Measurements from ENCODE around the gene C20orf204.
A peak's percentile ranks its signal among the peaks of the same experiment; 100 is the strongest.

DNA sequence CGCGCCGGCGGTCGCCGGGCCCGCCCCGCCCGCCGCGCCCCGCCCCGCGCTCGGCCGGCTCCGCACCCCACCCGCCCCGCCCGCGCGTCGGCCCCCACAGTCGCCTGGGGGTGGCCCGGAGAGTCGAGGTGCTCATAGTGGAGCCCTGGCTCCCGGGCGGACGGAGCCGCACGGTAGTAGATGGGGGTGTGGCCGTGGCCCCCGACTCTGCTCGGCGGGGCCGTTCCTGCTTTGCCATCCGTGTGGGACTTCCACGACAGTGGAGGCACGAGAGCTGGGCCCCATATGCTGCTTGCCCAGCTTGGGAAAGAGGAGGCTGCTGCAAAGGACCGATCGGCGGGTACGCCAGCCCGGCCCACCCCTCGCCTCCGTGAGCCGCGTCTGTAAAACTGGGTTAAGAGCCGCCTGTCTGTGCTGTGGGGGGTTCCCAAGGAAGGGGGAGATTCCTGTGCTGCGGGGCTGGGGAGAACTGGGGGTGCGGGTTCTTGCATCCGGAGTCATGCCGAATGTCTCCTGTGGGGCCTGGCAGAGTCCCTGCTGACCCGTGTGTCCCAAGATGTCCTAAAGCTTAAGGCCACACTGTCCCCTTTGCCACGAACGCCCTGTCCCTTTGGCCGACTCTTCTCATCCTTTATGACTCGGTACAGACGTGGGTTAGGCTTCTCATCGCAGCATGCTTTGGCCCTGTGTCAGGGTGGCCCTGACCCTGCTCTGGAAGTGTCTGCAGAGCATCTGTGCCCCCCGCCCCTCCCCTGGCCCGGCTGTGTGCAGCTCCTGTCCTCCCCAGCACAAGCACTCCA, 44.2 kb downstream of the C20orf204 start, which contains the start of gene OPRL1:
- TF ChIP-seq MYC (IDR thresholded peaks at IDR 0.05; ENCODE audit: low read depth, low read length) = no peak
- TF ChIP-seq, protein P1, sequence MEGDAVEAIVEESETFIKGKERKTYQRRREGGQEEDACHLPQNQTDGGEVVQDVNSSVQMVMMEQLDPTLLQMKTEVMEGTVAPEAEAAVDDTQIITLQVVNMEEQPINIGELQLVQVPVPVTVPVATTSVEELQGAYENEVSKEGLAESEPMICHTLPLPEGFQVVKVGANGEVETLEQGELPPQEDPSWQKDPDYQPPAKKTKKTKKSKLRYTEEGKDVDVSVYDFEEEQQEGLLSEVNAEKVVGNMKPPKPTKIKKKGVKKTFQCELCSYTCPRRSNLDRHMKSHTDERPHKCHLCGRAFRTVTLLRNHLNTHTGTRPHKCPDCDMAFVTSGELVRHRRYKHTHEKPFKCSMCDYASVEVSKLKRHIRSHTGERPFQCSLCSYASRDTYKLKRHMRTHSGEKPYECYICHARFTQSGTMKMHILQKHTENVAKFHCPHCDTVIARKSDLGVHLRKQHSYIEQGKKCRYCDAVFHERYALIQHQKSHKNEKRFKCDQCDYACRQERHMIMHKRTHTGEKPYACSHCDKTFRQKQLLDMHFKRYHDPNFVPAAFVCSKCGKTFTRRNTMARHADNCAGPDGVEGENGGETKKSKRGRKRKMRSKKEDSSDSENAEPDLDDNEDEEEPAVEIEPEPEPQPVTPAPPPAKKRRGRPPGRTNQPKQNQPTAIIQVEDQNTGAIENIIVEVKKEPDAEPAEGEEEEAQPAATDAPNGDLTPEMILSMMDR (IDR thresholded peaks at IDR 0.05; ENCODE audit: extremely low read depth in 1 of 2, insufficient read depth in 1 of 2, low read depth in 1 of 2, low read length in 2 of 2) = no peak
- no peak for TF ChIP-seq POLR2AphosphoS5 (IDR thresholded peaks at IDR 0.05; ENCODE audit: insufficient read depth, low read depth, low read length)
- peak; percentile 14 for TF ChIP-seq POLR2A (IDR thresholded peaks at IDR 0.05; ENCODE audit: low read depth, low read length)
- no peak for TF ChIP-seq EZH2 (IDR thresholded peaks at IDR 0.05; ENCODE audit: borderline replicate concordance, low read depth, low read length, severe bottlenecking)
- TF ChIP-seq, protein P2, sequence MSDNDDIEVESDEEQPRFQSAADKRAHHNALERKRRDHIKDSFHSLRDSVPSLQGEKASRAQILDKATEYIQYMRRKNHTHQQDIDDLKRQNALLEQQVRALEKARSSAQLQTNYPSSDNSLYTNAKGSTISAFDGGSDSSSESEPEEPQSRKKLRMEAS (IDR thresholded peaks at IDR 0.05; ENCODE audit: insufficient read depth, insufficient read length) = no peak
- TF ChIP-seq GATA2 (IDR thresholded peaks at IDR 0.05; ENCODE audit: insufficient read depth, insufficient read length, low read depth, low read length) = no peak
- TF ChIP-seq FOS (IDR thresholded peaks at IDR 0.05; ENCODE audit: borderline replicate concordance, insufficient read depth, low read length) = no peak

Data from endothelial cell of umbilical vein (primary cell).